Mucosa of descending colon (tissue), 3 donors: ENCODE data around the gene KIAA0040. TPM values are rescaled to one million over a fixed set of nuclear protein-coding genes. Genes with fewer than 3 reads are reported as not detected.
A peak's percentile ranks its signal among the peaks of the same experiment; 100 is the strongest.

Experiments used
- ATAC-seq: fragments of 200-7000 bp; cut with Tn5 transposase; one replicate; pipeline ENCODE4 v1.9.1; 2020; ENCODE audit warnings: mild to moderate bottlenecking, moderate library complexity
- DNase-seq, 3 donors: peaks; one replicate each; pipeline ENCODE4 v3.0.0-alpha.2; 2020
- H3K36me3 ChIP-seq: fragments of 200-600 bp; one replicate; pipeline ENCODE4 v1.8.0; 2021; ENCODE audit warnings: low read depth, mild to moderate bottlenecking
- H3K4me1 ChIP-seq: fragments of 200-600 bp; one replicate; pipeline ENCODE4 v1.8.0; 2021; ENCODE audit warnings: low read depth, mild to moderate bottlenecking
- H3K4me3 ChIP-seq: fragments of 200-600 bp; one replicate; pipeline ENCODE4 v1.8.0; 2021; ENCODE audit warnings: mild to moderate bottlenecking
- H3K9me3 ChIP-seq: fragments of 200-600 bp; one replicate; pipeline ENCODE4 v1.8.0; 2021; ENCODE audit warnings: mild to moderate bottlenecking
- CTCF ChIP-seq: fragments of 200-600 bp; IDR thresholded peaks from one replicate; pipeline ENCODE4 v1.8.0; 2022; ENCODE audit warnings: antibody characterized with exemption, mild to moderate bottlenecking
- intact Hi-C, 2 donors: fragments of 100-400 bp; cut with DNase I in 1 of 2; cut with micrococcal nuclease in 1 of 2; formaldehyde crosslinking; loops; one replicate each; pipeline versions ENCODE4 v1.11.0 to v1.11.1; 2022; cut with DNase I, micrococcal nuclease
- total RNA-seq, 3 donors: library from RNA; stranded (reverse); fragmentation: NEBNext Ultra II Directional in 2 of 3; extraction: Animal tissue kit (Norgen Biotek cat#: 25700) in 2 of 3; gene quantifications; one replicate each; pipeline versions ENCODE4 v1.2.1 to v1.2.4, GENCODE V29; 2021 to 2023
- donor health status: DM: no; HTN: no; CAD: no; lungs with moderate emphysema.
- donor health status: DM: no; HTN: no; CAD: no.
- donor health status: DM: no; HTN: yes; CAD: no.

The KIAA0040 gene
- total RNA-seq, 3 donors from 2014 or later, result 13.3 to 18.8 (median 13.3) TPM

GRCh38 chr1:175218786-175219434 lies 26.3 kb upstream of the KIAA0040 start:
- Histone ChIP-seq H3K36me3 (no peaks in the 10 kb centered on the region), H3K4me1 (peaks cover 17% of the 10 kb centered on the region), H3K4me3 (no peak overlapping the region), H3K9me3 (no peaks in the 10 kb centered on the region)
- intact Hi-C loops, result no loop called here
- DNase-seq, result no peak
- ATAC-seq, result peak; percentile 78
- no peak for TF ChIP-seq CTCF

- intact Hi-C loops, result no loop called here
- Histone ChIP-seq H3K4me1 (peaks cover 17% of the 10 kb centered on the region), H3K4me3 (no peak overlapping the region), H3K9me3 (no peaks in the 10 kb centered on the region), H3K36me3 (no peaks in the 10 kb centered on the region)
- no peak for TF ChIP-seq CTCF
- DNase-seq (no peak), ATAC-seq (peak; percentile 56)
Measured at GRCh38 chr1:175217721-175218531, 25.4 kb upstream of the KIAA0040 start.

- Histone ChIP-seq H3K9me3 (no peaks in the 10 kb centered on the region), H3K4me1 (peaks cover 17% of the 10 kb centered on the region), H3K4me3 (no peak overlapping the region), H3K36me3 (no peaks in the 10 kb centered on the region)
- DNase-seq (no peak), ATAC-seq (no peak)
- TF ChIP-seq CTCF, result no peak
- intact Hi-C loops, result no loop called here
Measured at GRCh38 chr1:175216444-175216843, 23.9 kb upstream of the KIAA0040 start.

GRCh38 chr1:175211656-175212055 lies 19.1 kb upstream of the KIAA0040 start:
- H3K36me3 ChIP-seq, result no peaks in the 10 kb centered on the region
- ATAC-seq (no peak), DNase-seq (no peak)
- no peak for TF ChIP-seq CTCF
- intact Hi-C loops, result no loop called here
- no peaks in the 10 kb centered on the region for H3K9me3 ChIP-seq
- H3K4me3 ChIP-seq, result no peak overlapping the region
- peaks cover 5% of the 10 kb centered on the region for H3K4me1 ChIP-seq

- H3K4me1 ChIP-seq, result peaks cover 5% of the 10 kb centered on the region
- H3K4me3 ChIP-seq, result no peak overlapping the region
- ATAC-seq, result no peak
Measured at GRCh38 chr1:175210744-175211143, 18.2 kb upstream of the KIAA0040 start.

More at GRCh38 chr1:175210744-175211143, 18.2 kb upstream of the KIAA0040 start:
- intact Hi-C loops, result no loop called here
- no peaks in the 10 kb centered on the region for H3K9me3 ChIP-seq
- TF ChIP-seq CTCF, result no peak
- no peak for DNase-seq
- H3K36me3 ChIP-seq, result no peaks in the 10 kb centered on the region
